GM18907 (cell line): Measurements from ENCODE around the gene KRTAP4-7.
"Not testable (repeated sequence)": the region's sequence is repeated elsewhere in the genome, so short reads cannot be mapped to it uniquely, and the experiment has no call there.

Experiments used
- ATAC-seq: cut with Tn5 transposase; IDR thresholded peaks from one replicate; pipeline ENCODE4 v1.9.1; 2021; ENCODE audit warnings: mild to moderate bottlenecking, moderate library complexity; ENCODE audit not compliant: unreplicated experiment

The KRTAP4-7 gene

GRCh38 chr17:41065016-41065689 is 18.8 kb upstream of the KRTAP4-7 start:
- ATAC-seq = not testable (repeated sequence)

GRCh38 chr17:41065829-41066624 is 17.9 kb upstream of the KRTAP4-7 start, which contains the start of gene KRTAP2-4:
KRTAP2-4 (minus strand) TSS chr17:41065879; CDS start chr17:41065845, 34 bp downstream.
- no peak for ATAC-seq

GRCh38 chr17:41067281-41067680 is 16.7 kb upstream of the KRTAP4-7 start:
- ATAC-seq = no peak

GRCh38 chr17:41069031-41069430 is 14.9 kb upstream of the KRTAP4-7 start:
- no peak for ATAC-seq

GRCh38 chr17:41071606-41072360 is 12.2 kb upstream of the KRTAP4-7 start:
- no peak for ATAC-seq

- no peak for ATAC-seq
Measured at GRCh38 chr17:41073676-41074075, 10.3 kb upstream of the KRTAP4-7 start.

GRCh38 chr17:41076788-41077187 is 7.2 kb upstream of the KRTAP4-7 start:
- ATAC-seq = no peak

GRCh38 chr17:41082626-41083025 is 1.3 kb upstream of the KRTAP4-7 start:
- no peak for ATAC-seq

- ATAC-seq = not testable (repeated sequence)
Measured at GRCh38 chr17:41083427-41083826, 523 bp upstream of the KRTAP4-7 start.

- ATAC-seq = not testable (repeated sequence)
Measured at GRCh38 chr17:41088760-41089352, 4.9 kb downstream of the KRTAP4-7 start.

GRCh38 chr17:41096055-41096454 is 12.1 kb downstream of the KRTAP4-7 start:
- ATAC-seq = no peak

GRCh38 chr17:41098042-41098441 is 14.1 kb downstream of the KRTAP4-7 start, which contains the start of gene KRTAP4-8:
KRTAP4-8 (minus strand) TSS chr17:41098142; CDS start chr17:41098084, 58 bp downstream.
- ATAC-seq = no peak

- ATAC-seq = no peak
Measured at GRCh38 chr17:41098481-41098880, 14.5 kb downstream of the KRTAP4-7 start.

- ATAC-seq = not testable (repeated sequence)
Measured at GRCh38 chr17:41099682-41100480, 15.9 kb downstream of the KRTAP4-7 start.

GRCh38 chr17:41101586-41102259 is 17.8 kb downstream of the KRTAP4-7 start, which contains the start of gene KRTAP4-16:
KRTAP4-16 (minus strand) TSS chr17:41102209; CDS start chr17:41102209, 0 bp downstream.
- ATAC-seq = no peak

GRCh38 chr17:41103896-41104295 is 19.9 kb downstream of the KRTAP4-7 start:
- no peak for ATAC-seq

- not testable (repeated sequence) for ATAC-seq
Measured at GRCh38 chr17:41104386-41105038, 20.6 kb downstream of the KRTAP4-7 start.

- not testable (repeated sequence) for ATAC-seq
Measured at GRCh38 chr17:41105347-41105746, 21.4 kb downstream of the KRTAP4-7 start, which contains the start of gene KRTAP4-9. KRTAP4-9 (plus strand) TSS chr17:41105389; CDS start chr17:41105389, 0 bp downstream.
